GM12801 (cell line): ENCODE data around the gene PIK3IP1.

Experiments
- CTCF ChIP-seq: IDR thresholded peaks from one replicate; pipeline ENCODE4 v1.5.1; 2011; ENCODE audit warnings: control low read depth; ENCODE audit not compliant: insufficient read length; ENCODE audit errors: extremely low read depth

The PIK3IP1 gene

GRCh38 chr22:31288496-31289240 lies 3.6 kb downstream of the PIK3IP1 start:
- no peak for TF ChIP-seq CTCF

- TF ChIP-seq CTCF, result no peak
These were observed 4.3 kb downstream of the PIK3IP1 start for GRCh38 chr22:31287818-31288495.

GRCh38 chr22:31286360-31287255 lies 5.7 kb downstream of the PIK3IP1 start:
- no peak for TF ChIP-seq CTCF

- TF ChIP-seq CTCF, result no peak
These were observed 7.8 kb downstream of the PIK3IP1 start for GRCh38 chr22:31284281-31285155.

- no peak for TF ChIP-seq CTCF
These were observed 9.4 kb downstream of the PIK3IP1 start for GRCh38 chr22:31282748-31283468.

- no peak for TF ChIP-seq CTCF
These were observed 10.6 kb downstream of the PIK3IP1 start for GRCh38 chr22:31281733-31282132.
